ENCODE results near the gene PRRX1. TPM values are rescaled to one million over a fixed set of nuclear protein-coding genes. Genes with fewer than 3 reads are reported as not detected.

The PRRX1 gene
- total and polyA plus RNA-seq, 2 of the 13 experiments (the other 11 are each of a cell fraction or from before 2014, with no cell fraction given) = not detected

DNA sequence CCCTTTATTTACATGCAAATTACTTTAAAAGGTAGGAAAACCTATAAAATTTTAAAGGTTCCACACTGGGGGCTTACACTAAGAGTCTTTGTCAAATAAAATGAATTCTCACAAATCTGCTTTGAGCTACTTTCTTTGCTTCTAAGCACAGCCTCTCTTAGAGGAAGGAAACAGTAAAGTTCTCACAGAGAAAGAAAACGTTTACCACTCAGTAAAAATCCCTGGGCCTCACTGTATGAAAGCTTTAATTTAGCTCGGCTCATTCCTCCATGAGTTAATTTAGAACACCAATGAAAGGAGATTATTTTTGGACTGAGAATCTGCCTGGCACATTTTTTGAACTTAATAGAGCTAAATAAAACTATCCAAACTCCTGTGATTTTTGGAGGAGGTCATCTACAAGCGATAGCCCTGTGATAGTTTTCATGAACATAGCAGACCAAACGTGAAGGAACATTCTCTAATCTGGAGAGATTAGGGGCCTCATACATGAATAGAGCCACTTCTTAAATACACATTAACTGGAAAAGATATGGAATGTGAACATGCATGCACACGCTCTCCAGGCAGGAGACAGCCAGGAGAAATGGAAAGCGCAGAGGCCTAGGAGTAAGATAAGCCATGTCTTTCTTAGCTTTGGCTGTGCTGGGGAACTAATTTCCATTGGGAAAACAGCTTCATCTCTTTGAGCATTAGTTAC is 32.8 kb downstream of the PRRX1 start (continued):
- TF ChIP-seq STAG1 (CRISPR knock-in tag; IDR thresholded peaks at IDR 0.05) = no peak
- no peak for TF ChIP-seq ZNF263 (CRISPR knock-in tag; IDR thresholded peaks at IDR 0.05)
- no peak for TF ChIP-seq SIX4 (CRISPR knock-in tag; IDR thresholded peaks at IDR 0.05)
- TF ChIP-seq ZNF792 (CRISPR knock-in tag; IDR thresholded peaks at IDR 0.05) = no peak

DNA sequence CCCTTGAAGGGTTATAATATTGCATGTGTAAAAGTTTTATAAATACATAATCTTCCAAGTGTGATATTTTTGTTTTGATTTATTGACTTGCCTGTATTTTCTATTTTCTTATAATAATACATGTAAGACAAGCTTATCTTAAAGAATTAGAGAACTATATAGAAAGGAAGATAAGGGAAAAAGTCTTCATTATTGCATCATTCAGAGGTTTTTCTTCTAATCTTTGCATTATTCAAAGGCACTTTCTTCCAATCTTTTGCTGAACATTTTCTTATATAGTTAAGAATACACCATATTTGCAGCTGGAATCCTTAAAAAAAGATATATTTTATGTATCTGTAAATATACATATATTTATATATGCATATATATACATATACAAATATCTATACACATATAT is 33.4 kb downstream of the PRRX1 start:
- no peak for FAIRE-seq
- ChIA-PET CTCF (ENCODE audit: low intra/inter-chr PET ratio, low total read pairs) (no interaction called here), POLR2A (no interaction called here)
- no TSS peak for BruUV-seq (replicated peaks)
- H3K27ac ChIP-seq (ENCODE audit: extremely low read length, insufficient read depth, low read length) = no peak overlapping the region
- no peak for ATAC-seq
- H3K4me2 ChIP-seq (ENCODE audit: low read depth, low read length) = no peak overlapping the region
- in situ Hi-C loops (cut with HindIII; ENCODE audit: extremely low pct_ligation_motif_present, low pct_unique_long_range_greater_than_20kb) = no loop called here
- no peak for DNase-seq (ENCODE audit: low spot score)
- no peaks in the 10 kb centered on the region for H3K4me1 ChIP-seq (ENCODE audit: insufficient read depth, low read length)
- no peak overlapping the region for H3K4me3 ChIP-seq (replicated peaks in 1 of 3; ENCODE audit: insufficient read depth in 1 of 3, low read depth in 2 of 3, low read length in 3 of 3)
- H3K79me2 ChIP-seq (ENCODE audit: insufficient read depth, low read length) = no peaks in the 10 kb centered on the region
- no peaks in the 10 kb centered on the region for H3K9me3 ChIP-seq (ENCODE audit: low read length)
- intact Hi-C loops (cut with micrococcal nuclease; ENCODE audit: unreplicated experiment) = no loop called here
- no peaks in the 10 kb centered on the region for H4K20me1 ChIP-seq (ENCODE audit: insufficient read depth, low read length)
- H3K9ac ChIP-seq (ENCODE audit: insufficient read depth, low read depth, low read length) = no peak overlapping the region
- H2AFZ ChIP-seq (ENCODE audit: low read length) = no peak overlapping the region
- no peak for TF ChIP-seq TAF15 (IDR thresholded peaks at IDR 0.05; ENCODE audit: low read depth, low read length, poor library complexity, severe bottlenecking)
- no peak for TF ChIP-seq IRX3 (CRISPR knock-in tag; IDR thresholded peaks at IDR 0.05; ENCODE audit: borderline replicate concordance, low read depth)
- no peaks in the 10 kb centered on the region for H3K36me3 ChIP-seq (replicated peaks in 1 of 2; ENCODE audit: control insufficient read depth in 1 of 2, insufficient read depth in 2 of 2, low read length in 2 of 2)
- H3K27me3 ChIP-seq (ENCODE audit: control insufficient read depth in 1 of 2, insufficient read depth in 2 of 2, low read length in 2 of 2) = no peaks in the 10 kb centered on the region

Measured in HepG2 (cell line).